ENCODE results near the gene DNAJC10. TPM values are rescaled to one million over a fixed set of nuclear protein-coding genes. Genes with fewer than 3 reads are reported as not detected.
A peak's percentile ranks its signal among the peaks of the same experiment; 100 is the strongest.

DNAJC10 gene
- total and polyA plus RNA-seq, 2 donors (not counting 3 experiments of a cell fraction or from before 2014, with no cell fraction given), result 45.1 to 201 TPM

- ChIA-PET POLR2A (no interaction called here), CTCF (interaction anchor here (0.5 to 2.2 kb wide), 41 partner anchors 9 to 952 kb away, joined by 3 to 41 read pairs (median 3); partner anchors contain the start of gene DNAJC10)
- intact Hi-C loops (cut with micrococcal nuclease), result loop anchor here (1.0 to 2.0 kb wide), 2 partner anchors 50 to 314 kb away; partner anchors contain the start of gene DNAJC10
- Histone ChIP-seq H3K27me3 (ENCODE audit: control insufficient read depth in 2 of 2, insufficient read depth in 2 of 2, low read length in 2 of 2) (no peaks in the 10 kb centered on the region), H3K36me3 (ENCODE audit: control insufficient read depth in 2 of 2, extremely low read depth in 1 of 2, insufficient read depth in 2 of 2, low read length in 2 of 2) (no peaks in the 10 kb centered on the region), H3K4me2 (ENCODE audit: insufficient read depth, low read length) (no peak overlapping the region), H3K4me3 (replicated peaks in 1 of 3; ENCODE audit: insufficient read depth in 1 of 3, low read depth in 1 of 3, low read length in 3 of 3) (no peak overlapping the region), H3K9ac (replicated peaks; ENCODE audit: extremely low read depth, insufficient read depth, low read length) (no peak overlapping the region), H3K79me2 (ENCODE audit: control insufficient read depth, insufficient read depth, low read length) (no peaks in the 10 kb centered on the region), H3K4me1 (ENCODE audit: control insufficient read depth, extremely low read depth, insufficient read depth, low read length) (no peaks in the 10 kb centered on the region), H3K27ac (ENCODE audit: insufficient read depth, low read depth, low read length) (no peak overlapping the region), H3K9me1 (replicated peaks; ENCODE audit: control insufficient read depth, extremely low read depth, insufficient read depth, low read length) (no peaks in the 10 kb centered on the region), H4K20me1 (replicated peaks; ENCODE audit: control insufficient read depth, extremely low read depth, insufficient read depth, low read length) (no peaks in the 10 kb centered on the region), H3K9me3 (replicated peaks; ENCODE audit: control insufficient read depth, insufficient read depth, low read length) (no peaks in the 10 kb centered on the region), H2AFZ (ENCODE audit: low read depth, low read length) (no peak overlapping the region)
- FAIRE-seq (peak; percentile 62), DNase-seq (ENCODE audit: low read depth, low spot score) (peak; percentile 47)
- dilution Hi-C loops (cut with MboI; ENCODE audit: extremely low pct_ligation_motif_present, low sequenced_read_pairs), result no loop called here
- BruUV-seq (replicated peaks), result no TSS peak
- TF ChIP-seq CTCF (IDR thresholded peaks at IDR 0.05; ENCODE audit: extremely low read depth in 1 of 2, insufficient read depth in 1 of 2, low read depth in 1 of 2, low read length in 2 of 2), result peak; percentile 35 to 62
- no peak for TF ChIP-seq GATA2 (IDR thresholded peaks at IDR 0.05; ENCODE audit: insufficient read depth, insufficient read length, low read depth, low read length)
These were observed 49.3 kb upstream of the DNAJC10 start for GRCh38 chr2:182666674-182667314.

- no TSS peak for BruUV-seq (replicated peaks)
- FAIRE-seq (no peak), DNase-seq (ENCODE audit: low read depth, low spot score) (no peak)
- Histone ChIP-seq H3K36me3 (ENCODE audit: control insufficient read depth in 2 of 2, extremely low read depth in 1 of 2, insufficient read depth in 2 of 2, low read length in 2 of 2) (no peaks in the 10 kb centered on the region), H3K4me3 (replicated peaks in 1 of 3; ENCODE audit: insufficient read depth in 1 of 3, low read depth in 1 of 3, low read length in 3 of 3) (no peak overlapping the region), H3K9me1 (replicated peaks; ENCODE audit: control insufficient read depth, extremely low read depth, insufficient read depth, low read length) (no peaks in the 10 kb centered on the region), H4K20me1 (replicated peaks; ENCODE audit: control insufficient read depth, extremely low read depth, insufficient read depth, low read length) (no peaks in the 10 kb centered on the region), H2AFZ (ENCODE audit: low read depth, low read length) (no peak overlapping the region), H3K27ac (ENCODE audit: insufficient read depth, low read depth, low read length) (no peak overlapping the region), H3K27me3 (ENCODE audit: control insufficient read depth in 2 of 2, insufficient read depth in 2 of 2, low read length in 2 of 2) (no peaks in the 10 kb centered on the region), H3K79me2 (ENCODE audit: control insufficient read depth, insufficient read depth, low read length) (no peaks in the 10 kb centered on the region), H3K4me1 (ENCODE audit: control insufficient read depth, extremely low read depth, insufficient read depth, low read length) (no peaks in the 10 kb centered on the region), H3K9ac (replicated peaks; ENCODE audit: extremely low read depth, insufficient read depth, low read length) (no peak overlapping the region), H3K9me3 (replicated peaks; ENCODE audit: control insufficient read depth, insufficient read depth, low read length) (no peaks in the 10 kb centered on the region), H3K4me2 (ENCODE audit: insufficient read depth, low read length) (no peak overlapping the region)
- dilution Hi-C loops (cut with MboI; ENCODE audit: extremely low pct_ligation_motif_present, low sequenced_read_pairs), result no loop called here
- intact Hi-C loops (cut with micrococcal nuclease), result loop anchor here (1.0 to 2.0 kb wide), 2 partner anchors 49 to 313 kb away; partner anchors contain the start of gene DNAJC10
- ChIA-PET POLR2A (no interaction called here), CTCF (interaction anchor here (0.6 to 2.2 kb wide), 28 partner anchors 9 to 719 kb away, joined by 3 to 41 read pairs (median 4); partner anchors contain the start of gene DNAJC10)
- TF ChIP-seq CTCF (IDR thresholded peaks at IDR 0.05; ENCODE audit: extremely low read depth in 1 of 2, insufficient read depth in 1 of 2, low read depth in 1 of 2, low read length in 2 of 2), result no peak
- TF ChIP-seq POLR2A (IDR thresholded peaks at IDR 0.05; ENCODE audit: low read depth, low read length), result no peak
- TF ChIP-seq EZH2 (IDR thresholded peaks at IDR 0.05; ENCODE audit: borderline replicate concordance, low read depth, low read length, severe bottlenecking), result no peak
- no peak for TF ChIP-seq MYC (IDR thresholded peaks at IDR 0.05; ENCODE audit: low read depth, low read length)
- TF ChIP-seq, protein P1, sequence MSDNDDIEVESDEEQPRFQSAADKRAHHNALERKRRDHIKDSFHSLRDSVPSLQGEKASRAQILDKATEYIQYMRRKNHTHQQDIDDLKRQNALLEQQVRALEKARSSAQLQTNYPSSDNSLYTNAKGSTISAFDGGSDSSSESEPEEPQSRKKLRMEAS (IDR thresholded peaks at IDR 0.05; ENCODE audit: insufficient read depth, insufficient read length), result no peak
- TF ChIP-seq GATA2 (IDR thresholded peaks at IDR 0.05; ENCODE audit: insufficient read depth, insufficient read length, low read depth, low read length), result no peak
- no peak for TF ChIP-seq FOS (IDR thresholded peaks at IDR 0.05; ENCODE audit: borderline replicate concordance, insufficient read depth, low read length)
- TF ChIP-seq JUN (IDR thresholded peaks at IDR 0.05; ENCODE audit: borderline replicate concordance, insufficient read depth, insufficient read length, low read depth), result no peak
- TF ChIP-seq POLR2AphosphoS5 (IDR thresholded peaks at IDR 0.05; ENCODE audit: insufficient read depth, low read depth, low read length), result no peak
These were observed 48.8 kb upstream of the DNAJC10 start for GRCh38 chr2:182667315-182667695.
